Right cardiac atrium (tissue), 5 donors: Measurements from ENCODE around the gene RPL27. TPM values are rescaled to one million over a fixed set of nuclear protein-coding genes. Genes with fewer than 3 reads are reported as not detected.
"Not testable (repeated sequence)": the region's sequence is repeated elsewhere in the genome, so short reads cannot be mapped to it uniquely, and the experiment has no call there.

Experiments used
- ATAC-seq, 2 donors: fragments of 200-7000 bp; cut with Tn5 transposase; one replicate each; pipeline versions ENCODE4 v1.8.0 to v1.9.1; 2020; ENCODE audit warnings: moderate library complexity in 2 of 2, mild to moderate bottlenecking in 1 of 2
- DNase-seq, 3 donors: peaks; one replicate each; pipeline ENCODE4 v3.0.0-alpha.2; 2020
- H3K27ac ChIP-seq: one replicate; pipeline ENCODE4 v1.5.1; 2013; ENCODE audit warnings: mild to moderate bottlenecking, low read length, control low read depth, moderate library complexity
- H3K27me3 ChIP-seq: one replicate; pipeline ENCODE4 v1.6.1; 2013; ENCODE audit not compliant: control insufficient read depth, insufficient read depth
- H3K4me1 ChIP-seq: one replicate; pipeline ENCODE4 v1.6.1; 2013; ENCODE audit warnings: low read length; ENCODE audit not compliant: control insufficient read depth, insufficient read depth
- H3K4me3 ChIP-seq: one replicate; pipeline ENCODE4 v1.5.1; 2013; ENCODE audit warnings: low read length, control low read depth
- H3K9me3 ChIP-seq: one replicate; pipeline ENCODE4 v1.6.1; 2013; ENCODE audit warnings: low read length; ENCODE audit not compliant: control insufficient read depth
- WGBS: extraction: QIAGEN DNeasy Blood & Tissue Kit; methylation state at CpG from one replicate; pipeline ENCODE4 v1.1.7; 2013; 5-methylcytosine and 5-hydroxymethylcytosine counted together
- intact Hi-C, 4 donors: fragments of 100-400 bp; cut with DNase I; formaldehyde crosslinking; loops; one replicate each; pipeline versions ENCODE4 v1.11.0 to v1.14.0; 2022 to 2023
- long read RNA-seq, 4 donors: library from polyadenylated mRNA; unstranded; transcript quantifications; one replicate each; pipeline ENCODE4 v2.0.0, GENCODE V29; 2020 to 2021
- polyA plus RNA-seq: library from polyadenylated mRNA; stranded (reverse); fragments of 200-250 nt; gene quantifications from one replicate; pipeline ENCODE4 v1.2.3, GENCODE V29; 2013
- total RNA-seq, 4 donors: library from RNA; stranded (reverse); fragmentation: NEBNext Ultra II Directional; extraction: Animal tissue kit (Norgen Biotek cat#: 25700); gene quantifications; one replicate each; pipeline ENCODE4 v1.2.1, GENCODE V29; 2021
- donor health status: healthy with polysubstance abuse.
- donor health status: DM: no; HTN: yes; CAD: no.
- donor health status: DM: no; HTN: no; CAD: no.
- donor health status: DM: no; HTN: yes; CAD: no; lungs with severe emphysema.
- donor health status: DM: yes; HTN: yes; CAD: no.

Gene RPL27
- 100 to 1,000 TPM; 651 to 877 (median 735) TPM for total RNA-seq
- polyA plus RNA-seq, result 2,068 TPM
- long read RNA-seq, donor 1, transcript RPL27-208 (3 exons, 1,872 nt), result minor isoform, 6 of 123 reads
- long read RNA-seq, donor 1, transcript RPL27-201 (5 exons, 505 nt), result major isoform, 97 of 123 reads
- long read RNA-seq, donor 1, transcript RPL27-206 (4 exons, 730 nt), result minor isoform, 18 of 123 reads
- long read RNA-seq, donor 1, partial matches to known transcripts, result 1 of 123 reads
- long read RNA-seq, donor 1, other reads (novel, unspliced or antisense), result 0 of 123 reads
- long read RNA-seq, donor 2, transcript RPL27-206 (4 exons, 730 nt), result minor isoform, 28 of 206 reads
- long read RNA-seq, donor 2, transcript RPL27-201 (5 exons, 505 nt), result major isoform, 144 of 206 reads
- long read RNA-seq, donor 2, partial matches to known transcripts, result 30 of 206 reads
- long read RNA-seq, donor 2, other reads (novel, unspliced or antisense), result 2 of 206 reads
- long read RNA-seq, donor 3, transcript RPL27-201 (5 exons, 505 nt), result major isoform, 43 of 72 reads
- long read RNA-seq, donor 3, transcript RPL27-206 (4 exons, 730 nt), result minor isoform, 14 of 72 reads
- long read RNA-seq, donor 3, transcript RPL27-208 (3 exons, 1,872 nt), result minor isoform, 8 of 72 reads
- long read RNA-seq, donor 3, partial matches to known transcripts, result 4 of 72 reads
- long read RNA-seq, donor 3, other reads (novel, unspliced or antisense), result 1 of 72 reads
- long read RNA-seq, donor 4, transcript RPL27-201 (5 exons, 505 nt), result major isoform, 97 of 147 reads
- long read RNA-seq, donor 4, transcript RPL27-206 (4 exons, 730 nt), result minor isoform, 23 of 147 reads
- long read RNA-seq, donor 4, partial matches to known transcripts, result 20 of 147 reads
- long read RNA-seq, donor 4, other reads (novel, unspliced or antisense), result 3 of 147 reads

DNA sequence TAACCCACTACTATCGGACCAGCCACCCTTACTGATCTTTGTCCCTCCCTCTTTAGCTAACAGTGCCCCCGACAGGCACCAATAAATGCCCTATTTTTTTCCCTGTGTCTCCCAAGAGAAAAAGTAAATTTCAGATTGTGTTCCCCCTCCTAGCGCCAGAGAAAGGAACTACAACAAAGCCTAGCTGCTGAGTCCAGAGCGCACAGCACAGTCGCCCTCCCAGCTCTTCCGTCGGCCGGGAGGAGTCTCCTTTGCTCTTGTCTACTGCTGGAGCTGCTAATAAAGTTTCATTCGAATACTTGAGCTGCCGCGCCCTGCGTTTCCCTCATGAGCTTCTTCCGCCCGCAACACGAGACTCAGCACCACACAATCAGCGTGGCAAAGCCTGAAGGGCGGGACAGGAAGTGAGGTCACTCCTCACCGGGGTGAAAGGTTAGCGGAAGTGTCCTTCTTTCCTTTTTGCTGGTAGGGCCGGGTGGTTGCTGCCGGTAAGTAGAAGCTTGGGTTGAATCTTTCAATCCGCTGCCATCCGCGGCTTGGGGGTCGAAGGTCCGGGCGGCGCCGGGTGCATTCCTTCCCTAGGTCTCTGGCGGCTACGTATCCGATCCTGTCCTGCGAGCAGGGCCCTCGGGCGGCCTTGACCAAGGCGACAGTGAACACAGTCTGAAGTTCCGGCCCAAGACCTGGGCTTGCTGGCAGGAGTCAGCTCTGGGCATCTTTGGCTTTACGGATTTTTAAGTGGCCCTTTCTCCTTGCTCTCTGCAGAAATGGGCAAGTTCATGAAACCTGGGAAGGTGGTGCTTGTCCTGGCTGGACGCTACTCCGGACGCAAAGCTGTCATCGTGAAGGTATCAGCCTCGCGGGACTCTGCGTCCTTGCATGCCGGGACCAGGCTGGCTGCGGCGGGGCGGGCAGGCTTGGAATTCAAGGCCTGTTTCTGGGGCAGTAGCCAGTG is at the start of gene RPL27:
Gene RPL27, plus strand, starts transcription at position 436 of the 955 bp plus-strand sequence. Its CDS starts 332 bp downstream, at position 768.
- intact Hi-C loops, result no loop called here
- under 1% methylated on average over 49 of the region's 49 CpGs for WGBS
- Histone ChIP-seq H3K27ac (peak within 1 kb of the TSS; percentile 74), H3K27me3 (no peaks in the 10 kb centered on the region), H3K9me3 (no peaks in the 10 kb centered on the region), H3K4me3 (peak within 1 kb of the TSS; percentile 70), H3K4me1 (no peaks in the 10 kb centered on the region)
- peak; percentile 98 to 99 (median 99) for DNase-seq
- peak; percentile 98 for ATAC-seq

DNA sequence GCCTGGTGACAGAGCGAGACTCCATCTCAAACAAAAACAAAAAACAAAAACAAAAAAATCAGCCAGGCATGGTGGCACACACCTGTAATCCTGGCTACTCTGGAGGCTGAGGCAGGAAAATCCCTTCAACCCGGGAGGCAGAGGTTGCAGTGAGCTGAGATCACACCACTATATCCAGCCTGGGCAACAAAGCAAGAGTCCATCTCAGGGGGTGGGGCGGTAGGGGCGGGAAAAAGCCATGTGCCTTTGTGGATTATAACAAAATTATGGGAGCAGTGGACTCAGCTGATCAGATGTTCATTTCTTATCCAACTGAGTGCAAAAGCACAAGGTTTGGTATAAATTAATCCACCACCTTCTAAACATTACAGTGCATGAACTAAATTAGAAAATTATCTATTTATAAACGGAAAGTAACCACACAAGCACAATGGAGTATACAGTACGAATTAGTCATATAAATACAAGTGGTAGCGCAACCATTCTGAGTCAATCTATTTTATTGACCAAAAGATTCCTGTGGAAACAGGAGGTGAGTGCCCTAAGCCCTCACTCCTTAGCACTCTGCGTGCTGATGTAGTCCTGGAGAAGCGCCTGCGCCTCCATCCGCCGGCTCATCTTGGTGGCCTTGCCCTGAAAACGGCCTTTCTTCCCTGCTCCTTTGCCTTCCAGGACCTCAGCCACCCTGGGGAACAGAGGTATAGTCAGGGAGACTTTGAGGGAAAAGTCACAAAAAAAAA is 48.0 kb upstream of the RPL27 start:
- Histone ChIP-seq H3K27ac (no peak overlapping the region), H3K27me3 (no peaks in the 10 kb centered on the region), H3K9me3 (no peaks in the 10 kb centered on the region), H3K4me3 (no peak overlapping the region), H3K4me1 (no peaks in the 10 kb centered on the region)
- ATAC-seq, result no peak
- intact Hi-C loops, result no loop called here
- 91% methylated on average over 13 of the region's 13 CpGs for WGBS
- DNase-seq, result no peak

DNA sequence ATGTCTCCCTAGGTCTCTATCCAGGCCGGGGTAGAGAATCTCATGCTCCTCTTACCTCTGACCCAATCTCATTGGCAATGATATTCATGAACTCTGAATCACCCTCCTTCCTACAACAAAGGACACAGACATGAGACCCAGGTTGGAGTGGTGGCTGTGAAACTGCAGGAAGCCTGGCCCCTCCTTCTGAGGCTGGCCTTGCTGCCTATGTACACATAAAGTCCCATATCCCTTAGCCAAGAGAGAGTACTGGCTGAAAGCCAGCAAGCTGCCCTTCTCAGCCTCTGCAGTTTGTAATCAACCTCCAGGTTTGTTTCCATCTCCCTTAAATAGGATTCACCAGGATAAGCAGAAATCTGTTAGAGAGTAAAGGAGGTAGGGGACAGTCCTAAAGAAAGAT is 44.5 kb upstream of the RPL27 start:
- no peak for ATAC-seq
- H3K4me1 ChIP-seq, result no peaks in the 10 kb centered on the region
- no peak for DNase-seq
- H3K27me3 ChIP-seq, result no peaks in the 10 kb centered on the region
- no peak overlapping the region for H3K4me3 ChIP-seq
- no peak overlapping the region for H3K27ac ChIP-seq
- H3K9me3 ChIP-seq, result no peaks in the 10 kb centered on the region
- WGBS, result 90% methylated on average over 1 of the region's 1 CpG
- intact Hi-C loops, result no loop called here

DNA sequence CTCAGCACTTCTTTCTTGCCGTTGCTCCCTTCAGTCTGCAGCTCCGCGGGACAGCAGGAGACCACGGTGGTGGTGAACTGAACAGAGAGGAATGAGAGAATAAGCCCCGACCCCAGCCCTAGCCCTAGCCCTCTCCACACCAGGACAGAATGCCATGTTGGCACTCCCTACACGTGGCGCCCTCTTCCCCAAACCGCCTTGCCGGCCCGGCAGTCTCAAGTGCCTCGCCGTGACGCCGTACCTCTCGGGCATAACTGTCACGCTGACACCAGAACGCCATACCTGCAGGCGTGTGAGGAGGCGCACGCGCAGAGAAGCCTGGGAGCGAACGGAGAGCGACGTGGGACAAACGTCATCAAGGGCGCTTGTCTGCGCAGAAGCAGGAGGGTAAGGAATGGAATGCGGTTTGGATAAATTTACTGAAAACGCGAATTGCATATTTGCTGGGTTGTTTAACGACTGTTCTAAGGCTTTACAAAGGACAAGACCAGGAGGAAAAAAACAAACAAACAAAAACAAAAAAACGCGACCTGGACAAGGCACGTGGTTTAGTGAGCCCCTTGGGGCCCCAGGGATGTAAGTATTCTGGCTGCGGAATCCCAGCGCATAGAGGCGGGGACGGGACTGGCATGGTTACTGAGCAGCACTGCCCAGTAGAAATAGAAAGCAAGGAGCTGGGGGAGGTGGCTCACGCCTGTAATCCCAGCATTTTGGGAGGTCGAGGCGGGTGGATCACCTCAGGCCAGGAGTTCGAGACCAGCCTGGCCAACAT is 33.9 kb upstream of the RPL27 start, which contains the start of gene AARSD1:
Gene AARSD1, minus strand, starts transcription at position 294 of the 772 bp plus-strand sequence. Its CDS starts 14 bp downstream, at position 280.
- DNase-seq (peak; percentile 91 to 96 (median 96)), ATAC-seq (peak; percentile 96 to 97)
- WGBS, result 1% methylated on average over 43 of the region's 43 CpGs
- no peaks in the 10 kb centered on the region for H3K9me3 ChIP-seq
- peak within 1 kb of the TSS; percentile 59 for H3K27ac ChIP-seq
- no peaks in the 10 kb centered on the region for H3K27me3 ChIP-seq
- H3K4me1 ChIP-seq, result peaks cover 2% of the 10 kb centered on the region
- intact Hi-C loops, result no loop called here
- peak within 1 kb of the TSS; percentile 76 for H3K4me3 ChIP-seq

DNA sequence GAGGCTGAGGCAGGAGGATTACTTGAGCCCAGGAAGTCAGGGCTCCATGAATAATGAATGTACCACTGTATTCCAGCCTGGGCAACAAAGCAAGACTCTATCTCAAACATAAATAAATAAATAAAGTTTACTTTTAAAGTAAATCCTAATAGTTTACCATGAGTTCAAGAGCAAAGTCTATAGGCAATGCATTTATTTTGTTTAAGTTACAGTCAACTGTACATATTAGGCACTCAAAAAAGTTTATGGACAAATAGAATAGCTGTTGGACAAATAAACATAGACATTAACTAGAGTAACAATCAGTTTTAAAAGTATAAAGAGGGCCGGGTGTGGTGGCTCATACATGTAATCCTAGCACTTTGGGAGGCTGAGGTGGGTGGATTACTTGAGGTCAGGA is 30.3 kb upstream of the RPL27 start:
- Histone ChIP-seq H3K4me3 (no peak overlapping the region), H3K4me1 (peaks cover 2% of the 10 kb centered on the region), H3K27me3 (no peaks in the 10 kb centered on the region), H3K9me3 (no peaks in the 10 kb centered on the region), H3K27ac (no peak overlapping the region)
- 84% methylated on average over 1 of the region's 1 CpG for WGBS
- DNase-seq (no peak), ATAC-seq (no peak)
- intact Hi-C loops, result no loop called here

DNA sequence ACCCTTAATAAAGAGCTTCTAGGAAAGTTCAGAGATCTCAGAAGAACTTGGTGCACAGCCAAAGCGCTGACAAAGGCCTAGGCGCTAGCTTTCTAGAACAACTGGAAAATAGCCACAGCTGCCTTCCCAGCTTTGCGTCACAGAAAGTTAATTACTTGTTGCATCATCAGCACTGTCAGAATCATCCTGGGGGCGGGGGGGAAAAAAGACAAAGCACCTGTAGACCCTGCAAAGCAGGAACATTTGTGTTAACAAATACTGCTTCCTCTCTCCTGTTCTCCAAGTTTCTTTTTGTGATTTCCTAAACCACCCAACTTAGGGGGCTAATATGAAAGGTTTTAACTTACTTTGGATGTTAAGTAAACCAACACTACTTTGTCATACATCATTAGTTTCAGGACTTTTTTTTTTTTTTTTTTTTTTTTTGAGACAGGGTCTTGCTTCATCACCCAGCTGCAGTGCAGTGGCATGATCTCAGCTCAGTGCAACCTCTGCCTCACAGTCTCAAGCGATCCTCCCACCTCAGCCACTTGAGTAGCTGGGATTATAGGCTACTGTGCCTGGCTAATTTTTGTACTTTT is 29.1 kb upstream of the RPL27 start:
- DNase-seq (no peak), ATAC-seq (no peak)
- Histone ChIP-seq H3K9me3 (no peaks in the 10 kb centered on the region), H3K4me1 (no peaks in the 10 kb centered on the region), H3K27me3 (no peaks in the 10 kb centered on the region), H3K27ac (no peak overlapping the region), H3K4me3 (no peak overlapping the region)
- intact Hi-C loops, result no loop called here
- WGBS, result 46% methylated on average over 5 of the region's 5 CpGs

DNA sequence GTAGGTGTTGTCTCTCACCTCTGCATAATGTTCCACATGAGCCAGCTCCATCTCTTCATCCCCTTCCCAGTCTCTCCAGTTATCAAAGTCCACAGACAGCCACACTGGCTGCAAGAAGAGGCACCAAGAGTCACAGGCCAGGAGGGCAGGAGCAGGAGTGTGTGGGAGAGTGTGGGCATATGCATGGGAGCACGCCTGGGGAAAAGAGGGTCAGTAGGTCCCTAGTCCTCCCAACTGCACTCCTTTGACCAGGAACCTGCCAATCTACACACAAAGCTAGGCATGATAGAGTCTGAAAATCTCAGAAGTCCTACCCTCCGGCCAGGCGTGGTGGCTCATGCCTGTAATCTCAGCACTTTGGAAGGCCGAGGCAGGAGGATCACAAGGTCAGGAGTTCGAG is 26.6 kb upstream of the RPL27 start:
- no peaks in the 10 kb centered on the region for H3K27me3 ChIP-seq
- no peak overlapping the region for H3K27ac ChIP-seq
- no peaks in the 10 kb centered on the region for H3K4me1 ChIP-seq
- no peak for DNase-seq
- ATAC-seq, result no peak
- intact Hi-C loops, result no loop called here
- no peaks in the 10 kb centered on the region for H3K9me3 ChIP-seq
- 85% methylated on average over 5 of the region's 5 CpGs for WGBS
- H3K4me3 ChIP-seq, result no peak overlapping the region

DNA sequence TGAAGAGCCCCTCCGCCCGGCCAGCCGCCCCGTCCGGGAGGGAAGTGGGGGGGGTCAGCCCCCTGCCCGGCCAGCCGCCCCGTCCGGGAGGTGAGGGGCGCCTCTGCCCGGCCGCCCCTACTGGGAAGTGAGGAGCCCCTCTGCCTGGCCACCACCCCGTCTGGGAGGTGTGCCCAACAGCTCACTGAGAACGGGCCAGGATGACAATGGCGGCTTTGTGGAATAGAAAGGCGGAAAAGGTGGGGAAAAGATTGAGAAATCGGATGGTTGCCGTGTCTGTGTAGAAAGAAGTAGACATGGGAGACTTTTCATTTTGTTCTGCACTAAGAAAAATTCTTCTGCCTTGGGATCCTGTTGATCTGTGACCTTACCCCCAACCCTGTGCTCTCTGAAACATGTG is 24.9 kb upstream of the RPL27 start:
- intact Hi-C loops, H3K4me1 ChIP-seq, H3K27ac ChIP-seq, H3K27me3 ChIP-seq, ATAC-seq, H3K4me3 ChIP-seq, H3K9me3 ChIP-seq, DNase-seq: not testable (repeated sequence)
- 81% methylated on average over 11 of the region's 18 CpGs for WGBS

DNA sequence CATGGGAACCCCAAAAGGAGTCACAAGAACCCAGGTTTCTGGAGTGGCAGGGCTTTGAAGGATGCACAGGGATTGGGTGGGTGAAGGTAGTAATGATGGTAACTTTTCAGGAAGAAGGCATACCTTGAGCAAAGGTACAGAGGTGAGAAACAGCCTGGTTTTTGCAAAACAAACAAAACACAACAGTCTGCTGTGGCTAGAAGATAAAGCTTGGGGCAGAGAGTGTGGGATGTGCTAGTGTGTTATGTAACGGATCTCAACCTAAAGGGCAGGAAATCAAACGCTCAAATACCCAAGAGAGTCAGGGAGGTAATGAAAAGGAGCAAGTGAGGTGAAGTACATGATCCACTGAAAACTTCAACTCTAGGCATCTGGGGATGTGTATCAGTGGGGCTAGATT is 23.0 kb upstream of the RPL27 start:
- no peak overlapping the region for H3K27ac ChIP-seq
- no peak overlapping the region for H3K4me3 ChIP-seq
- ATAC-seq (no peak), DNase-seq (no peak)
- no peaks in the 10 kb centered on the region for H3K9me3 ChIP-seq
- intact Hi-C loops, result no loop called here
- peaks cover 6% of the 10 kb centered on the region for H3K4me1 ChIP-seq
- WGBS, result 41% methylated on average over 2 of the region's 2 CpGs
- no peaks in the 10 kb centered on the region for H3K27me3 ChIP-seq
